ENCODE measurements around the gene SHROOM3. TPM values are rescaled to one million over a fixed set of nuclear protein-coding genes. Genes with fewer than 3 reads are reported as not detected.

Gene SHROOM3
- total RNA-seq, 3 donors from 2014 or later, result 105 to 263 (median 158) TPM

DNA sequence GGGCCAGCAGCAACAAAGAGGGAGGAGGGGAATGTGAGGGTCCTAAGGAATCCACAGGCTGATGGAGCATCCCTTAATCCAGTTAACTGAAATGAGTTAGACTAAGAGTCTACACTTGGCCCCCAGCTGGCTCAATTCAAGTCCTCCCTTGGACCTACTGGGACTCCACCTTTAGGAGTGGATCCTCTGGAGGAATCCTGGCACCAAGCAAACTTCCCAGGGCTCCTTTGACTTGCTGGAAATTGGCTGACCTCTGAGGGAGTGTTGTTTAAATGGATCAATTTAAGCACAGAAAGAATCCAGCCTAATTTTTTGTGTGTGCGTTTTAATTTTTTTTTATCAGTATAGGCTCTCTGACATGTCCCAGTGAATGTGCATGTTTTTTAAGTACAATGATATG lies 114.7 kb downstream of the SHROOM3 start:
- ATAC-seq (no peak), DNase-seq (no peak)
- peaks cover 5% of the 10 kb centered on the region for H3K4me1 ChIP-seq (ENCODE audit: low read depth)
- TF ChIP-seq, protein P1, sequence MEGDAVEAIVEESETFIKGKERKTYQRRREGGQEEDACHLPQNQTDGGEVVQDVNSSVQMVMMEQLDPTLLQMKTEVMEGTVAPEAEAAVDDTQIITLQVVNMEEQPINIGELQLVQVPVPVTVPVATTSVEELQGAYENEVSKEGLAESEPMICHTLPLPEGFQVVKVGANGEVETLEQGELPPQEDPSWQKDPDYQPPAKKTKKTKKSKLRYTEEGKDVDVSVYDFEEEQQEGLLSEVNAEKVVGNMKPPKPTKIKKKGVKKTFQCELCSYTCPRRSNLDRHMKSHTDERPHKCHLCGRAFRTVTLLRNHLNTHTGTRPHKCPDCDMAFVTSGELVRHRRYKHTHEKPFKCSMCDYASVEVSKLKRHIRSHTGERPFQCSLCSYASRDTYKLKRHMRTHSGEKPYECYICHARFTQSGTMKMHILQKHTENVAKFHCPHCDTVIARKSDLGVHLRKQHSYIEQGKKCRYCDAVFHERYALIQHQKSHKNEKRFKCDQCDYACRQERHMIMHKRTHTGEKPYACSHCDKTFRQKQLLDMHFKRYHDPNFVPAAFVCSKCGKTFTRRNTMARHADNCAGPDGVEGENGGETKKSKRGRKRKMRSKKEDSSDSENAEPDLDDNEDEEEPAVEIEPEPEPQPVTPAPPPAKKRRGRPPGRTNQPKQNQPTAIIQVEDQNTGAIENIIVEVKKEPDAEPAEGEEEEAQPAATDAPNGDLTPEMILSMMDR (IDR thresholded peaks at IDR 0.05), result no peak
- H3K36me3 ChIP-seq (ENCODE audit: low read depth), result no peaks in the 10 kb centered on the region
- H3K9me3 ChIP-seq, result no peaks in the 10 kb centered on the region
- H3K4me3 ChIP-seq, result no peak overlapping the region
- intact Hi-C loops (cut with DNase I, micrococcal nuclease), result no loop called here

DNA sequence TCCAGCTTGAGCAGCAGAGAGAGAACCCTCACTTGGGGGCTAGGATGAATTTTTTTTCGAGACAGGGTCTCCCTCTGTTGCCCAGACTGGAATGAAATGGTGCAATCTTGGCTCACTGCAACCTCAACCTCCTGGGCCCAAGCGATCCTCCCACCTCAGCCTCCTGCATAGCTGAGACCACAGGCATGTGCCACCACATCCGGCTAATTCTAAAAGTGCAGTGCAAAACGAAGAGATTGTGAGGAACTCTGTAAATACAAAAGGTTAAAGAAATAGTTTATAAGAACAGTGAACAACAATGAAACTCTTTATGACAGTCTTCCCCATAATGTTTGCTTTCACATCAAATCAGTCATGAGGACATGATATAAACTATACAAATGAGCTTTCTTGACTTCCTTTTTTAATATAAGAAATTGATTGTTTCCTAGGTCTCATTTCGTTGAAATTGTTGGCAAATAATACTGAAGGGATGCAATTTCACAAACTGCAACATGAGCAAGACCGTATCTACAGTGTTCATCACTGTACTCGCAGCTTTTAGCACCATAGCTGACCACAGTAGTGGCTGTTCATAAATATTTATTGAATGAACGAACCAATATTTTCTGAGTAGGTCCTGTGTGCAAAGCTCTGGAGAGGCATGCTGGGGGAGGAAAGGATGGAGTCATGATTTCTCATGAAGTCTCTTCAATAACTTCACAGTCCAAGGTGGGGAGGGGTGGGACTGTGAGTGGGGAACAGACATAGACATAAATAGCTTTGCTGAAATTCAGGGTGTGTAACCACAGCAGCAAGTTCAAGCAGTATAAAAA lies 116.1 kb downstream of the SHROOM3 start:
- no peaks in the 10 kb centered on the region for H3K9me3 ChIP-seq
- DNase-seq (no peak), ATAC-seq (no peak)
- peaks cover 5% of the 10 kb centered on the region for H3K4me1 ChIP-seq (ENCODE audit: low read depth)
- TF ChIP-seq, protein P1 (IDR thresholded peaks at IDR 0.05), result no peak
- no peak overlapping the region for H3K4me3 ChIP-seq
- H3K36me3 ChIP-seq (ENCODE audit: low read depth), result no peaks in the 10 kb centered on the region
- intact Hi-C loops (cut with DNase I, micrococcal nuclease), result no loop called here

DNA sequence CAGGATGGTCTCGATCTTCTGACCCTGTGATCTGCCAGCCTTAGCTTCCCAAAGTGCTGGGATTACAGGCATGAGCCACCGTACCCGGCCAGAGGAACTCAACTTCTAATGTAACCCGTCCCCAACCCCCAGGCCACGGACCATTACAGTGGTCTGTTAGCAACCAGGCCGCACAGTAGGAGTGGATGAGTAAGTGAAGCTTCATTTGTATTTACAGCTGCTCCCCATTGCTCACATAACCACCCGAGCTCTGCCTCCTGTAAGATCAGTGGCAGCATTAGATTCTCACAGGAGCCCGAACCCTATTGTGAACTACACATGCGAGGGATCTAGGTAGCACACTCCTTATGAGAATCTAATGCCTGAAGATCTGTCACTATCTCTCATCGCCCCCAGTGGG lies 119.6 kb downstream of the SHROOM3 start:
- intact Hi-C loops (cut with DNase I, micrococcal nuclease), result no loop called here
- DNase-seq (no peak), ATAC-seq (no peak)
- TF ChIP-seq, protein P1 (IDR thresholded peaks at IDR 0.05), result no peak
- no peaks in the 10 kb centered on the region for H3K4me1 ChIP-seq (ENCODE audit: low read depth)
- no peaks in the 10 kb centered on the region for H3K36me3 ChIP-seq (ENCODE audit: low read depth)
- no peak overlapping the region for H3K4me3 ChIP-seq
- H3K9me3 ChIP-seq, result no peaks in the 10 kb centered on the region

DNA sequence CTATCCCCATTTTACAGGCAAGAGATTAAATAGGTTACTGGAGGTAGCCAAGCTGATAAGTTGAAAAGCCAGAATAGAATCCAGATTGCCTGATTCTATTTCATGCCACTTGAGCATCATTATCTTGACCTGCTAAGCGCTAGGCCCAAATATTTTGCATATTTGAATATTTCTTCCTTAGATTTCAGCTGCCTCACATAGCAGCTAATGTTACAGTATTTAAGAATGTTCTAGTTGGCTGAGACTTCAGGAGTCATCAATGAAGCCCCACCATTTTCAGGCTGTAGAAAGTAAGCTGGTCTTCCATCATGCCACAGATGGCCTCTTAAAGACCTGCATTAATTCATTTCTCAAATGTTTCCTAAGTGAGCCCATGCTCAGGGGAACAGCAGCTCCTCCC lies 121.4 kb downstream of the SHROOM3 start:
- TF ChIP-seq, protein P1 (IDR thresholded peaks at IDR 0.05), result no peak
- ATAC-seq (no peak), DNase-seq (no peak)
- Histone ChIP-seq H3K9me3 (no peaks in the 10 kb centered on the region), H3K36me3 (ENCODE audit: low read depth) (no peaks in the 10 kb centered on the region), H3K4me1 (ENCODE audit: low read depth) (no peaks in the 10 kb centered on the region), H3K4me3 (no peak overlapping the region)
- intact Hi-C loops (cut with DNase I, micrococcal nuclease), result no loop called here

GRCh38 chr4:76558396-76559235 lies 123.6 kb downstream of the SHROOM3 start:
- ATAC-seq (no peak), DNase-seq (no peak)
- Histone ChIP-seq H3K4me3 (no peak overlapping the region), H3K9me3 (no peaks in the 10 kb centered on the region), H3K4me1 (ENCODE audit: low read depth) (no peaks in the 10 kb centered on the region), H3K36me3 (ENCODE audit: low read depth) (no peaks in the 10 kb centered on the region)
- TF ChIP-seq, protein P1 (IDR thresholded peaks at IDR 0.05), result no peak
- intact Hi-C loops (cut with DNase I, micrococcal nuclease), result no loop called here

Data from mucosa of descending colon (tissue), 3 donors.